Measurements from ENCODE around the gene RERE.

RERE gene

GRCh38 chr1:8747879-8748825 is 69.3 kb downstream of the RERE start:
- POLR2A ChIA-PET: no interaction called here
- TF ChIP-seq MZF1 (tag by site-specific recombination; IDR thresholded peaks at IDR 0.05; ENCODE audit: borderline replicate concordance) (no peak), KLF1 (tag by site-specific recombination; IDR thresholded peaks at IDR 0.05) (peak; percentile 41; the same call in 1 of the 2 replicates), ZNF558 (tag by site-specific recombination; IDR thresholded peaks at IDR 0.05) (no peak), ZNF600 (tag by site-specific recombination; IDR thresholded peaks at IDR 0.05) (peak; percentile 46; the same call in 1 of the 2 replicates), TRIM28 (IDR thresholded peaks at IDR 0.05; ENCODE audit: borderline replicate concordance, low read length) (no peak)
- H3K4me1 ChIP-seq (ENCODE audit: control insufficient read depth, insufficient read depth, low read length): peaks cover 4% of the 10 kb centered on the region; the same call in 1 of the 2 replicates
- no peaks in the 10 kb centered on the region for H3K9me3 ChIP-seq (ENCODE audit: control insufficient read depth, insufficient read depth, low read depth, low read length)
- no peaks in the 10 kb centered on the region for H3K36me3 ChIP-seq (ENCODE audit: control insufficient read depth in 2 of 2, insufficient read depth in 1 of 2, low read length in 2 of 2)
- no peak overlapping the region for H3K4me3 ChIP-seq (ENCODE audit: low read depth, low read length)
- CTCF ChIA-PET: interaction anchor here (0.6 to 1.6 kb wide), 9 partner anchors 10 to 612 kb away, joined by 3 to 6 read pairs (median 3); no protein-coding TSS in a partner anchor
- H3K27ac ChIP-seq (ENCODE audit: extremely low read depth, low read depth, low read length): no peak overlapping the region

GRCh38 chr1:8746554-8746953 is 70.9 kb downstream of the RERE start:
- Histone ChIP-seq H3K36me3 (ENCODE audit: control insufficient read depth in 2 of 2, insufficient read depth in 1 of 2, low read length in 2 of 2) (no peaks in the 10 kb centered on the region), H3K4me3 (ENCODE audit: low read depth, low read length) (no peak overlapping the region), H3K9me3 (ENCODE audit: control insufficient read depth, insufficient read depth, low read depth, low read length) (no peaks in the 10 kb centered on the region), H3K27ac (ENCODE audit: extremely low read depth, low read depth, low read length) (no peak overlapping the region), H3K4me1 (ENCODE audit: control insufficient read depth, insufficient read depth, low read length) (0 out of 2 replicates have a peak, but pooled peaks cover 2% of the 10 kb centered on the region)
- CTCF ChIA-PET: interaction anchor here (0.7 kb wide), 1 partner anchor 20 kb away, joined by 3 read pairs; no protein-coding TSS in a partner anchor
- peak; percentile 83 for TF ChIP-seq ZNF596 (tag by site-specific recombination; IDR thresholded peaks at IDR 0.05)
- peak; percentile 72 for TF ChIP-seq ZNF398 (tag by site-specific recombination; IDR thresholded peaks at IDR 0.05)
- peak; percentile 79 for TF ChIP-seq PRDM4 (tag by site-specific recombination; IDR thresholded peaks at IDR 0.05)
- no peak for TF ChIP-seq SETDB1 (IDR thresholded peaks at IDR 0.05; ENCODE audit: insufficient read length, low read length)
- no peak for TF ChIP-seq CTCF (tag by site-specific recombination; IDR thresholded peaks at IDR 0.05)
- TF ChIP-seq ZNF112 (tag by site-specific recombination; IDR thresholded peaks at IDR 0.05): no peak
- POLR2A ChIA-PET: no interaction called here

GRCh38 chr1:8745749-8746390 is 71.6 kb downstream of the RERE start:
- Histone ChIP-seq H3K4me1 (ENCODE audit: control insufficient read depth, insufficient read depth, low read length) (0 out of 2 replicates have a peak, but pooled peaks cover 2% of the 10 kb centered on the region), H3K9me3 (ENCODE audit: control insufficient read depth, insufficient read depth, low read depth, low read length) (no peaks in the 10 kb centered on the region), H3K36me3 (ENCODE audit: control insufficient read depth in 2 of 2, insufficient read depth in 1 of 2, low read length in 2 of 2) (peaks cover 0 to 5% of the 10 kb centered on the region in 2 experiments; a peak in 1 of 3 replicates), H3K27ac (ENCODE audit: extremely low read depth, low read depth, low read length) (no peak overlapping the region), H3K4me3 (ENCODE audit: low read depth, low read length) (no peak overlapping the region)
- CTCF ChIA-PET: interaction anchor here (0.6 kb wide), 1 partner anchor 24 kb away, joined by 3 read pairs; no protein-coding TSS in a partner anchor
- peak; percentile 26; the same call in 1 of the 2 replicates for TF ChIP-seq TCF7L2 (IDR thresholded peaks at IDR 0.05; ENCODE audit: borderline replicate concordance, low read depth, low read length)
- no peak for TF ChIP-seq ZNF184 (tag by site-specific recombination; IDR thresholded peaks at IDR 0.05)
- 0 out of 2 replicates have a peak, but pooled peaks have one; percentile 6 for TF ChIP-seq OSR2 (tag by site-specific recombination; IDR thresholded peaks at IDR 0.05)
- POLR2A ChIA-PET: no interaction called here

Data from HEK293 (cell line).